K562 (cell line): ENCODE results near the gene ZFYVE28. TPM values are rescaled to one million over a fixed set of nuclear protein-coding genes. Genes with fewer than 3 reads are reported as not detected.

ENCODE experiments used
- ATAC-seq: fragments of 200-7000 bp; cut with Tn5 transposase; 3 replicates; pipeline ENCODE4 v1.9.1; 2020; ENCODE audit warnings: moderate library complexity
- BruUV-seq: library from RNA; stranded (reverse); fragments of 400-500 nt; replicated peaks from 2 replicates; lab custom pipeline; 2021; lab: Mats Ljungman, UMichigan
- CTCF ChIA-PET: fragments of 300-600 bp; formaldehyde crosslinking; extraction: SDS; loops from one replicate; lab custom pipeline; 2021; ENCODE audit warnings: low intra/inter-chr PET ratio; lab: Yijun Ruan, JAX
- POLR2A ChIA-PET: fragments of 300-600, 350-650 bp; sonication (Branson Sonifier 250); formaldehyde crosslinking; extraction: SDS; loops from one replicate; lab custom pipeline; 2021; ENCODE audit warnings: antibody characterized with exemption, inconsistent platforms; lab: Yijun Ruan, JAX
- DNase-seq, 4 experiments: peaks; one replicate each; pipeline versions ENCODE4 v3.0.0 to v3.0.0-alpha.2; 2011 to 2018; ENCODE audit warnings: low spot score in 3 of 4, mixed read lengths in 3 of 4; ENCODE audit errors: extremely low read depth in 1 of 4
- FAIRE-seq: peaks from 2 replicates; lab custom pipeline; 2011; peaks lifted over from hg19 to GRCh38; lab: Jason Lieb, UNC
- H2AFZ ChIP-seq: 2 replicates; pipeline ENCODE4 v1.6.0; 2011; ENCODE audit warnings: low read depth, low read length, control low read depth, inconsistent platforms
- H3K27ac ChIP-seq: fragments of 200-600 bp; 3 replicates; pipeline ENCODE4 v1.8.0; 2011; ENCODE audit warnings: low read depth, mild to moderate bottlenecking, control low read depth, inconsistent platforms, low read length, moderate library complexity, mixed read lengths; ENCODE audit errors: extremely low read depth
- H3K27me3 ChIP-seq, 2 experiments: fragments of 300-600 bp in 1 of 2; 2 replicates in 1 of 2; 3 replicates in 1 of 2; pipeline versions ENCODE4 v1.6.0 to v1.8.0; 2011; ENCODE audit warnings: inconsistent platforms in 2 of 2, low read length in 2 of 2, mild to moderate bottlenecking in 1 of 2, mixed read lengths in 1 of 2, moderate library complexity in 1 of 2; ENCODE audit not compliant: control insufficient read depth in 2 of 2, insufficient read depth in 2 of 2
- H3K36me3 ChIP-seq: fragments of 300-600 bp; 3 replicates; pipeline ENCODE4 v1.8.0; 2011; ENCODE audit warnings: mild to moderate bottlenecking, low read length, inconsistent platforms; ENCODE audit not compliant: control insufficient read depth, insufficient read depth
- H3K4me1 ChIP-seq, 2 experiments: fragments of 200-600 bp in 1 of 2; replicated peaks in 1 of 2; 2 replicates in 1 of 2; 3 replicates in 1 of 2; pipeline versions ENCODE4 v1.5.1 to v1.8.0; 2011; ENCODE audit warnings: inconsistent platforms in 2 of 2, low read length in 2 of 2, mild to moderate bottlenecking in 1 of 2, mixed read lengths in 1 of 2, moderate library complexity in 1 of 2; ENCODE audit not compliant: control insufficient read depth in 2 of 2, insufficient read depth in 2 of 2
- H3K4me2 ChIP-seq: 2 replicates; pipeline ENCODE4 v1.6.1; 2011; ENCODE audit warnings: low read length, control low read depth, inconsistent platforms, mixed read lengths; ENCODE audit not compliant: insufficient read depth
- H3K4me3 ChIP-seq: fragments of 200-600 bp; sonication (generic), shearing (Covaris generic); 2 replicates; pipeline ENCODE4 v1.5.1; 2016; ENCODE audit warnings: control low read depth, inconsistent platforms
- H3K79me2 ChIP-seq: fragments of 200-600 bp; 3 replicates; pipeline ENCODE4 v1.8.0; 2011; ENCODE audit warnings: low read length, inconsistent platforms; ENCODE audit not compliant: control insufficient read depth, insufficient read depth
- H3K9ac ChIP-seq, 2 experiments: 2 replicates each; pipeline versions ENCODE4 v1.6.0 to v1.6.1; 2011; ENCODE audit warnings: low read depth in 2 of 2, low read length in 2 of 2, control low read depth in 1 of 2, inconsistent platforms in 1 of 2, mild to moderate bottlenecking in 1 of 2, mixed read lengths in 1 of 2; ENCODE audit not compliant: insufficient read depth in 1 of 2
- H3K9me1 ChIP-seq: one replicate; pipeline ENCODE4 v1.6.0; 2011; ENCODE audit warnings: inconsistent platforms, mild to moderate bottlenecking, low read length, moderate library complexity; ENCODE audit not compliant: control insufficient read depth, insufficient read depth
- H3K9me3 ChIP-seq: replicated peaks from 2 replicates; pipeline ENCODE4 v1.5.1; 2011; ENCODE audit warnings: low read depth, low read length, inconsistent platforms; ENCODE audit not compliant: control insufficient read depth, insufficient read depth
- H4K20me1 ChIP-seq: replicated peaks from 2 replicates; pipeline ENCODE4 v1.6.1; 2011; ENCODE audit warnings: low read length, inconsistent platforms, mixed read lengths; ENCODE audit not compliant: control insufficient read depth, insufficient read depth
- NCOA2 ChIP-seq, 2 experiments: fragments of 450-650 bp; IDR thresholded peaks; 2 replicates each; pipeline ENCODE4 v1.6.1; 2018; ENCODE audit warnings: mild to moderate bottlenecking in 2 of 2, moderate library complexity in 1 of 2; ENCODE audit not compliant: partially characterized antibody in 2 of 2
- RAD21 ChIP-seq, 2 experiments: fragments of 250-450 bp in 1 of 2; fragments of 450-650 bp in 1 of 2; sonication (Bioruptor Pico) in 1 of 2; formaldehyde crosslinking in 1 of 2; IDR thresholded peaks in 1 of 2; conservative IDR thresholded peaks in 1 of 2; 2 replicates each; pipeline versions ENCODE4 v1.4.0 to v1.8.0; 2020 to 2022; ENCODE audit warnings: mild to moderate bottlenecking in 2 of 2, moderate library complexity in 1 of 2
- RAD51 ChIP-seq: fragments of 450-650 bp; IDR thresholded peaks from 2 replicates; pipeline ENCODE4 v1.7.1; 2016; ENCODE audit warnings: low read depth, mild to moderate bottlenecking, borderline replicate concordance
- STAT5B ChIP-seq: fragments of 250-450 bp; sonication (Bioruptor Pico); IDR thresholded peaks from 2 replicates; pipeline ENCODE4 v1.8.0; 2021; ENCODE audit warnings: mild to moderate bottlenecking, inconsistent platforms
- TCF7 ChIP-seq: sonication (generic); IDR thresholded peaks from 2 replicates; pipeline ENCODE4 v1.6.1; 2016; ENCODE audit warnings: antibody characterized with exemption, borderline replicate concordance
- TOE1 ChIP-seq, 2 experiments: fragments of 450-650 bp in 1 of 2; sonication (generic) in 1 of 2; formaldehyde crosslinking in 1 of 2; IDR thresholded peaks; 2 replicates each; pipeline versions ENCODE4 v1.7.1 to v1.8.0; 2016 to 2022; ENCODE audit warnings: borderline replicate concordance in 2 of 2, mild to moderate bottlenecking in 2 of 2, antibody characterized with exemption in 1 of 2, inconsistent platforms in 1 of 2, low read depth in 1 of 2, missing genetic modification reagents in 1 of 2, moderate library complexity in 1 of 2
- ZHX1 ChIP-seq: fragments of 150-350 bp; conservative IDR thresholded peaks from 2 replicates; pipeline ENCODE4 v1.6.1; 2014; ENCODE audit warnings: low read length
- WGBS: fragments of 100-300 bp; shearing (Covaris generic); methylation state at CpG from one replicate; pipeline ENCODE4 v1.1.6; 2016; ENCODE audit warnings: low coverage, mixed read lengths; ENCODE audit not compliant: insufficient coverage; ENCODE audit errors: missing lambda C conversion rate; 5-methylcytosine and 5-hydroxymethylcytosine counted together
- in situ Hi-C: fragments of 300-500 bp; cut with MboI; formaldehyde crosslinking; loops from 4 replicates; pipeline ENCODE4 v1.15.0; 2018; ENCODE audit warnings: inconsistent platforms, mixed read lengths
- intact Hi-C: fragments of 100-400 bp; cut with micrococcal nuclease; formaldehyde crosslinking; loops from 2 replicates; pipeline ENCODE4 v1.14.2; 2022
- polyA plus RNA-seq, 8 experiments: library from polyadenylated mRNA; depleted of rRNA in 4 of 8; stranded (reverse) in 5 of 8; unstranded in 3 of 8; fragments of >200 nt; fragmentation: Nextera tagmentation in 2 of 8; fragmentation: Illumina TruSeq in 1 of 8; extraction: Ambion mirVana in 2 of 8; extraction: Trizol in 1 of 8; gene quantifications; 2 replicates each; pipeline versions ENCODE4 v1.2.1 to v1.2.3, GENCODE V29; 2011 to 2014; ENCODE audit warnings: inconsistent platforms in 1 of 8, missing spikeins in 1 of 8
- total RNA-seq, 7 experiments: library from RNA; depleted of rRNA in 6 of 7; stranded (reverse); fragments of >200 nt in 6 of 7; fragmentation: Illumina TruSeq in 2 of 7; extraction: Trizol in 2 of 7; gene quantifications; 2 replicates each; pipeline versions ENCODE4 v1.2.1 to v1.2.3, GENCODE V29; 2011 to 2021; ENCODE audit warnings: low replicate concordance in 1 of 7

Gene ZFYVE28
- total and polyA plus RNA-seq, 9 of the 15 experiments (the other 6 are each of a cell fraction or from before 2014, with no cell fraction given), result 1.3 to 24.8 (median 8.9) TPM

GRCh38 chr4:2362266-2363055, 56.0 kb downstream of the ZFYVE28 start:
- Histone ChIP-seq H3K9me1 (no peaks in the 10 kb centered on the region), H2AFZ (no peak overlapping the region), H3K4me2 (no peak overlapping the region), H3K27me3 (no peaks in the 10 kb centered on the region), H3K4me1 (peaks cover 18 to 63% of the 10 kb centered on the region in 2 experiments; a peak in 4 of 5 replicates), H3K9ac (peak overlapping the region in 1 of 2 experiments; percentile 61; a peak in 2 of 4 replicates), H4K20me1 (no peaks in the 10 kb centered on the region; the same call in 1 of the 2 replicates), H3K36me3 (no peaks in the 10 kb centered on the region), H3K4me3 (no peak overlapping the region), H3K79me2 (peaks cover 35% of the 10 kb centered on the region; the same call in 2 of the 3 replicates), H3K27ac (no peak overlapping the region), H3K9me3 (no peaks in the 10 kb centered on the region)
- no peak for FAIRE-seq
- ChIA-PET POLR2A (interaction anchor here (0.6 to 1.4 kb wide), 3 partner anchors 31 to 1151 kb away, joined by 3 to 4 read pairs (median 3); no protein-coding TSS in a partner anchor), CTCF (no interaction called here)
- TF ChIP-seq RAD51 (no peak), TCF7 (no peak), NCOA2 (IDR thresholded peaks at IDR 0.05; ENCODE audit: partially characterized antibody in 2 of 2) (no peak), RAD21 (CRISPR knock-in tag; conservative IDR thresholded peaks at IDR 0.05 in 1 of 2, IDR thresholded peaks at IDR 0.05 in 1 of 2) (no peak), TOE1 (IDR thresholded peaks at IDR 0.05; ENCODE audit: borderline replicate concordance) (no peak), TOE1 (CRISPR knock-in tag; IDR thresholded peaks at IDR 0.05; ENCODE audit: borderline replicate concordance, low read depth) (no peak), STAT5B (CRISPR knock-in tag) (no peak), ZHX1 (no peak)
- intact Hi-C loops, result no loop called here
- ATAC-seq, result no peak
- no TSS peak for BruUV-seq
- no peak for DNase-seq
- 73% methylated on average over 12 of the region's 15 CpGs for WGBS
- in situ Hi-C loops, result no loop called here
